GM21576 (cell line): ENCODE data around the gene KAT6B.
"Not testable (repeated sequence)": the region's sequence is repeated elsewhere in the genome, so short reads cannot be mapped to it uniquely, and the experiment has no call there.

Source experiments
- ATAC-seq: cut with Tn5 transposase; IDR thresholded peaks from one replicate; pipeline ENCODE4 v1.9.1; 2021; ENCODE audit warnings: mild to moderate bottlenecking, moderate library complexity; ENCODE audit not compliant: unreplicated experiment

Gene KAT6B

GRCh38 chr10:74826142-74827044 lies at the start of gene KAT6B:
Gene KAT6B (plus strand): TSS chr10:74826600. CDS start chr10:74842858, 16,258 bp downstream.
- peak; percentile 85 for ATAC-seq

GRCh38 chr10:74778436-74779094 lies 47.8 kb upstream of the KAT6B start:
- no peak for ATAC-seq

GRCh38 chr10:74781870-74782269 lies 44.5 kb upstream of the KAT6B start:
- ATAC-seq, result not testable (repeated sequence)

DNA sequence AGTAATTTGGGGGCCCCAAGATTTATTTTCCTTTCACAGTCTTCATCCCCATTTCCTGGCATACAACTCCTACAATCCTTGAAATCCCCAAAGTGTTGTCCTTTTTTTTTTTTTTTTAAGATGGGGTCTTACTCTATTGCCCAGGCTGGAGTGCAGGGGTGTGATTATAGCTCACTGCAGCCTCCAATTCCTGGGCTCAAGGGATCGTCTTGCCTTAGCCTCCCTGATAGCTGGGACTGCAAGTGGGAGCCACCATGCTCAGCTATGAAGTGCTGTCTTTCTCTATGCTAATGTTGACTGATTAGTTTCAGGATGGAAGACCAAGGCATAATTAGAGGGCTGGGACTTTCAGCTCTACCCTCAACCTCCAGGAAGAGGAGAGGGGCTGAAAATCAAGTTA lies 41.9 kb upstream of the KAT6B start:
- no peak for ATAC-seq

GRCh38 chr10:74786126-74786525 lies 40.3 kb upstream of the KAT6B start:
- ATAC-seq, result no peak

- ATAC-seq, result no peak
These were observed 38.9 kb upstream of the KAT6B start for GRCh38 chr10:74787457-74787856.

GRCh38 chr10:74791979-74792378 lies 34.4 kb upstream of the KAT6B start:
- not testable (repeated sequence) for ATAC-seq

DNA sequence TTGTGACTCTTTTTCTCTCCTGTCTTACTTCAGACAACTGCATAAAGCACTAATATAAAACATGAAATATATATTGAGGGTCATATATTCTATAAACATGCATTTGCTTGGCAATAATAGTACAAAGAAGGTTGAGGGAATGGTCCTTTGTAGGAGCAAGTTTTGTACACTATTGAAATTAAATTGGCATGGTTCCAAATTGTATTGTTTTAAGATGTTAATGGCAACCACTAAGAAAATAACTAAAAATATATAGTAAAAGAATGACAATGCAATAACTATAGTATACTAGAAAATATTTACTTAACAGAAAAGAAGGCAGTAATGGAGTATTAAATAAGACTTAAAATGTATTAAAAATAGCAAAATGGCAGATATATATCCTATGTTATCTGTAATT lies 33.7 kb upstream of the KAT6B start:
- ATAC-seq, result no peak

- not testable (repeated sequence) for ATAC-seq
These were observed 33.2 kb upstream of the KAT6B start for GRCh38 chr10:74793240-74793639.

GRCh38 chr10:74794531-74794930 lies 31.9 kb upstream of the KAT6B start:
- ATAC-seq, result no peak

DNA sequence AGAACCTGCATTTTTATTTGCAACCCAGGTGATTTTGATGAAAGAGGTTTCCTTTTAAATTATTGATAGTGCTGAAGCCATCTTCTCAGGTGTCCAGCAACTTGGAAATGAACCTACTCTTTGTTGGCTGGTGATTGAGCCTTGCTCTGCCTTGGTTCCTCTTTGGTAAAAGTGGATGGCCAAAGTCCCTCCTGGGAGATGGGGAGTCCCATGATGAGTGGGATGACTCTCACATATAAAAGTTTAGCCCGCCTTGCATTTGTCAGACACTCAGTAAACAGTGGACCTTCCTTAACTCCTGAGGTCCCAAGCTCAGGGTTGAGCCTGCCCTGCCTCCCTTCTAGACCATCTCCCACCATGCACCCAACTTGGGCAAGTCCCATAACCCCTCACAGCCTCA lies 28.9 kb upstream of the KAT6B start:
- no peak for ATAC-seq

DNA sequence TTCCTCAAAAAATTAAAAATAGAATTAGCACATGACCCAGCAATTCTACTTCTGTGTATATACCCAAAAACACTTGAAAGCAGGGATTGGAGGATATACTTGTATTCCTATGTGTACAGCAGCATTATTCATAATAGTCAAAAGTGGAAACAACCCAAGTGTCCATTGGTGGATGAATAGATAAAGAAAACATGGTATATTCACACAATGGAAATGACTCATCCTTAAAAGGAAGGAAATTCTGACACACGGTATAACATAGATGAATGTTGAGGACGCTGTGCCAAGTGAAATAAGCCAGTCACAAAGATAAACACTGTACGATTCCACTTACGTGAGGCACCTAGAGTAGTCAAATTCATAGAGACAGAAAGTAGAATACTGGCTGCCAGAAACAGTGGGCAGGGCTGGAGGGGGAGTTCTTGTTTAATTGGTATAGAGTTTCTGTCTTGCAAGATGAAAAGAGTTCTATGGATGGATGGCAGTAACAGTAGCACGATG lies 26.6 kb upstream of the KAT6B start:
- ATAC-seq, result no peak

- no peak for ATAC-seq
These were observed 25.0 kb upstream of the KAT6B start for GRCh38 chr10:74801447-74801846.

- no peak for ATAC-seq
These were observed 17.9 kb upstream of the KAT6B start for GRCh38 chr10:74808501-74808900.

- no peak for ATAC-seq
These were observed 16.3 kb upstream of the KAT6B start for GRCh38 chr10:74810087-74810486.

DNA sequence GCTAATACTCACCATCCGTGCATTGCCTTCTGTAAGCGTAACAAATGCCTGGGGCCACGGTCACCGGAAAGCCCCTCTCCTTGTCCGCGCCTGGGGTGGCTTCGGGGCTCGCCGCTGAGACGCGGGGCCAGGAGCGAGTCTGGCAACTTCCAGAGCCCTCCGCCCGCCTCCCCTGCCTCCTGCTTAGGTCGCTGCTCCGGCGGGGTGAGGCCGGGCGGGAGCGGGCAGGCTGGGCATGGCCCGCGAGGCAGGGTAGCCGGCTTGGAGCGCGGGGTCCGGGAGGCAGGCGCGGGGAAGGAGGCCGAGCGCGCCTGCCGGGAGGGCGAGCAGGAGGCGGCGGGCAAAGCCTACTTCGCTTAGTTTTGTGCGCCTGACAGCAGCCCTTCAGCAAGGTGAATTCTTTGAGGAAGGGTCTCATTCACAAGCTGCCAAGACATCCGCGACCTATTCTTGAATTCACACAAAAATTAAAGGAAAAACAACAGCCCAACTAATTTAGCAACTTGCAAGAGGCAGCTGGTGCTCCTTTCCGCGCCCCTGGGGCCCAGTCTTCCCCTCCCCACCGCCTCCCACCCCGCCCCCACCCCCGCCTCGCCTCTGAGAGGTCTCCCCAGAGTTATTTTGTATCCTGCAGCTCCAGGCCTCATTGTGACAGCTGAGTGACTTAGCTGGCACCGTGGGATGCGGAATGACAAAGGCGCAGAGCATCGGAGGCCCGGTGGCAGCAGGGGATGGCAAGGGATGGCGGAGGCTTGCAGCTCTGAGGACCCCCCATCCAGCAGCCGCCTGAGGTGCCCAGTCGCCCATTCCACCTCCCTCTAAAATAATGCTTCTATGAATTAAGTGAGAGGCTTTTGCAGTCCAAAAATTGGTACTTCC lies 12.8 kb upstream of the KAT6B start:
- ATAC-seq, result no peak

GRCh38 chr10:74814797-74815196 lies 11.6 kb upstream of the KAT6B start:
- no peak for ATAC-seq

DNA sequence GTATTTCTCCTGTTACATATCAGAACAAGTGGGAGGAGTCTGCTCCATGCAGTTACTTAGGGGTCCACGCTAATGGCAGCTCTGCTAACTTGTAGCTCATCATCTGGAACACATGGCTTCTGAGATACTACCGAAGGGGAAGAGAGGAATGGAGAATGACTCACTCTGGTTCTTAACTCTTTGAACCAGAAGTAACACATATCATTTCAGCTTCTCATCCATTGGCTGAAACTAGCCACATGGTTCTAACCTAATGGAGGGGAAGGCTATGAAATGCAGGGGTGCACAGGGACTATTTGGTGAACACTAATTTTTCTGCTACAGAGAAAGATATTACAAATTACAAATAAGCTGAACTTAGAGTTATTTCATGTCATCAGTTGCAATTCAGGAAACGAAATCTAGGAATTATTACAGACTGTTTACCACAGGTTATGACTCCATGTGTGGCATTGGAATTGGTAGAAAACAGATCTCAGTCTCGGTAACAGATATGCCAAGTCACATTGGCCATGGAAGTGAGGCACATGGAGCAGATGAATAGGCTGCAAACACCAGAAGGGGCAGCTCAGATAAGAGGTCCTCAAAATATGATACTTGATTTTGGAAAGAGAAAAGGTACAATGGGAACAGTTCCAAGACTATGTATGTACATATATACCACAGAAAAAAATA lies 9.4 kb upstream of the KAT6B start:
- ATAC-seq, result no peak

GRCh38 chr10:74821501-74821900 lies 4.9 kb upstream of the KAT6B start:
- no peak for ATAC-seq

DNA sequence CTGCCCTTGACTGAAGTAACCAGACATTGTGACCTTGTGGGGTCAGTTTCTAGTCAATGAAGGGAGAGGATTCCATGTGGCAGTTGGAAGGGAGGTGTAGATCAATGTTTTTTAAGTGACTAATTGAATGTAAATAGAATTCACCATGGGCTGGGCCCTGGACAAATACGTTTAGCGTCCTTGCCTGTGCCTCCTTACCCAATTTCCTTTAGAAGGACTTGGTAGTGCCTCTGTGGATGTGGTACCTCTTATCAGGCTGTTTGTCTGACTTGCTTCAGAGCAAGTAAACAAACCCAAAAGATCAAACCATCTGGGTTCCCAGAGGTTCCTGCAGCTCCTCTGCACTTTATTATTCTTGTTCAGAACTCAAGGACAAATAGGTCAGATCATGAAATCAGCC lies 4.3 kb upstream of the KAT6B start:
- no peak for ATAC-seq
